GM20000 (cell line): ENCODE data around the gene SYTL3.
"Not testable (repeated sequence)": the region's sequence is repeated elsewhere in the genome, so short reads cannot be mapped to it uniquely, and the experiment has no call there.

Source experiments
- DNase-seq: peaks from one replicate; pipeline ENCODE4 v3.0.0; 2012; ENCODE audit warnings: low spot score
- TF ChIP-seq, protein P1 (sequence below): IDR thresholded peaks from 2 replicates; pipeline ENCODE4 v1.5.1; 2012; ENCODE audit warnings: mild to moderate bottlenecking, control low read depth; ENCODE audit errors: extremely low read depth, missing control alignments

Gene SYTL3

DNA sequence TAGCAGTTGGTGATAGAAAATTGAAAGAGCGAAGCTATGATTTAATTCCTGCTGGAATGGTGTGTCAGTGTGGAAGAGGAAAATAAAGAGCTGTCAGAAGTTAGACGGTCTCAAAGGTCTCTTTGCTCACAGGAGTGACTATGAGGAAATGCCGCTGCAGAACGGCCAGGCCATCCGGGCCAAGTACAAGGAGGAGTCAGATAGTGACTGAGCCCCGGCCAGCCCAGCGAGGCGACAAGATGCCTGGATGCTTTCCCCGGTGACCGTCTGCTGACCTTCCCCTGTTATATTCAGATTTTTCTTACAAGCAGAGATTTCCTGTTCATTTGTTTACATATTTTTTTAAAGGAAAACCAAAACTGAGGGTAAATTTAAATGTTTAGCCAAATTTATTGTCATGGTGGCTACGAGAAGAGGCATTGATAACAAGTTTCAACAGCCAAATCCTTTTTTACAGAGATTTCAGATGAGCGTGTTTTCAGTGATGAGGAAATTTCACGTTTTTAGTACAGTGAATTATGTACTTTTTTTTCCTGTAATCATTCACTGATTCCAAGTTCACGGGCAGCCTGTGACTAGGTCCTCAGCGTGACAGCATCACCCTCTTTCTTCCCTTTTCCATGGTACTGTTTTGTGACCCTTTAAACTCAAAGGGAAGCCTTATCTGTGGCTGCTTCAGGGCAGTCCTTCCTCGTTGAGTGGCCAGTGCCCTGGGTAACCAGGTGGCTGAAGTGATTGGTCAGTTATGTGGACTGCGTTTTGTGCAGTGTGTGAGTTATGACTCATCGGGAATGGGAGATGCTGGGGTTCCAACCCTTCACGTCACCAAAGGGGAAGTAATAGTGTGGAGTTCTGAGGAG lies 17.9 kb upstream of the SYTL3 start:
- TF ChIP-seq, protein P1, sequence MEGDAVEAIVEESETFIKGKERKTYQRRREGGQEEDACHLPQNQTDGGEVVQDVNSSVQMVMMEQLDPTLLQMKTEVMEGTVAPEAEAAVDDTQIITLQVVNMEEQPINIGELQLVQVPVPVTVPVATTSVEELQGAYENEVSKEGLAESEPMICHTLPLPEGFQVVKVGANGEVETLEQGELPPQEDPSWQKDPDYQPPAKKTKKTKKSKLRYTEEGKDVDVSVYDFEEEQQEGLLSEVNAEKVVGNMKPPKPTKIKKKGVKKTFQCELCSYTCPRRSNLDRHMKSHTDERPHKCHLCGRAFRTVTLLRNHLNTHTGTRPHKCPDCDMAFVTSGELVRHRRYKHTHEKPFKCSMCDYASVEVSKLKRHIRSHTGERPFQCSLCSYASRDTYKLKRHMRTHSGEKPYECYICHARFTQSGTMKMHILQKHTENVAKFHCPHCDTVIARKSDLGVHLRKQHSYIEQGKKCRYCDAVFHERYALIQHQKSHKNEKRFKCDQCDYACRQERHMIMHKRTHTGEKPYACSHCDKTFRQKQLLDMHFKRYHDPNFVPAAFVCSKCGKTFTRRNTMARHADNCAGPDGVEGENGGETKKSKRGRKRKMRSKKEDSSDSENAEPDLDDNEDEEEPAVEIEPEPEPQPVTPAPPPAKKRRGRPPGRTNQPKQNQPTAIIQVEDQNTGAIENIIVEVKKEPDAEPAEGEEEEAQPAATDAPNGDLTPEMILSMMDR = no peak
- no peak for DNase-seq

GRCh38 chr6:158632538-158633119 lies 17.2 kb upstream of the SYTL3 start:
- not testable (repeated sequence) for DNase-seq

DNA sequence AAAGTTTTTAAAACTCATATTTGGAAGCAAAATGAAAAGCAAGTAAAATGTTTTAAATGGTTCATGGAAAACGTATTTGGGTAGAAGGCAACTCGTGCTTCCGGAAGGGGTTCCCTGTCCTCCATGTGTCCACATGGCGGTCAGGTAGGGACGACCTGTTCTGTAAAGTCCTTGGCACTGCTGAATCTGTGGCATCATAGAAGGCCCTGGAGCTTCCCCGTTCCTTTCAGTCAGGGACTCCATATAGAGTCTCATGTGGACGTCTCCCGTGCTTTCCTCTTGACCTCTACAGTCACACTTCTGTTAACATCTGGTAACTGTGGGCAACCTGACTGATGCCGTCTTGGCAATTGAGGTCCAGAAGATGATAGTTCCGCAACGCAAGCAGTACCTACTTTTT lies 16.7 kb upstream of the SYTL3 start:
- DNase-seq = no peak
- TF ChIP-seq, protein P1 = no peak

DNA sequence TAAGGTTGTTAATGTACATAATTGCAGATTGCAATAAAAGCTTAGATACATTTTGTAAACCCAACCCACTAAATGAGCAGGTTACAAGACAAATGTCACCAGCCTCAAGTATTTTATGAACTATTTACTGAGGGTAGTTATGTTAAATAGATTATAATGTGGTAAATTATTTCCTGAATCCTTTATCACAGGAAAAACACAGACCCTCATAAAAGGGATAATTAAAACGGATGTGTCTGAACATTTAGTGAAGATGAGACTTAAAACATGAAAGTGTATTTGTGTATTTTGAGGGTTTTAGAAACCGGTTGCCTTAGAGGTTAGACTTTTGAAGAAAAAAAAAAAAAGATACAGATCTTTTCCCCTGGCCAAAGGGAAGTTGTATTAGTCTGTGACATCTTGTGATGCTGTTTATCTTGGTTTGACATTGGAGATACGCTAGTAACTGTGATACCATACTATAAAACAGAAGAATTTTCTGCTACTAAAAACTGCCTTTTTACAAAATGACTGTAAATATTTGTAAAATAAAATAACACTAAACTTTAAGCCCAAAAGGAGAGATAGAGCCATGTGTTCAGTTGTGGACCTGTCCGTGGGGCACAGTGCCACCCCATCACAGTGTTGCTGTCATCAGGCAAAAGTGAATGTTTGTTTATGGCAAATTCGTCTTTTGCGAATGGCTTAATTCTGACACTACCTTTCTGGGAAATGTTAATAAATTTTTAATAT lies 15.0 kb upstream of the SYTL3 start:
- no peak for DNase-seq
- TF ChIP-seq, protein P1 = no peak

DNA sequence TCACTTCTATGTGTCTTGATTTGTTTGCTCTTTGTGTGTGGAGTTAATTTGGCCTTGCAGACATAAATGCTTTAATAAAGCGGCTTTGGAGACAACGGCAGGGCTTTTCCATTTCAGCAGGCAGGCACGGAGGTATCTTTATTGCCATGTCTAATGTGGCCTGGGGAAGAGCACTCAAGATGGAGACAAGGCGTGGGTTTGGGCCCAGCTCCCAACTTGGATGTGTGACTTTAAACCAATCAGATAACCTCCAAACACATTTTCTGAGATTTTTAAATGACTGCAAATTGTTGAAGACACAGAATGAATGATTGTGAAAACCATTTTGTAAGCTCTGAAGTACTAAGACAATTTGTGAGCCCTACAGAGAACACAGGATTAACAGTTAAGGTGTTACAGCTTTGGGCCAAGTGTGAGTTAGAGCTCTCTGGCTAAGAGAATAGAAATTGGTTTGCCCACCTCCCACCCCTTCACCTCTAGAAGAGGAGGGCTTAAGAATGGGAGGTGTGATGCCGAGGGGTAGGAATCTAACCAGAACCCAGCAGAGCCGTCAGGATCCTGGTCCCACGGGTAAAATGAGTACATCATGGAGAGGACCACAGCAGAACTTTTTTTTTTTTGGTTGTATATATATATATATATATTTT lies 14.3 kb upstream of the SYTL3 start:
- TF ChIP-seq, protein P1 = no peak
- no peak for DNase-seq

DNA sequence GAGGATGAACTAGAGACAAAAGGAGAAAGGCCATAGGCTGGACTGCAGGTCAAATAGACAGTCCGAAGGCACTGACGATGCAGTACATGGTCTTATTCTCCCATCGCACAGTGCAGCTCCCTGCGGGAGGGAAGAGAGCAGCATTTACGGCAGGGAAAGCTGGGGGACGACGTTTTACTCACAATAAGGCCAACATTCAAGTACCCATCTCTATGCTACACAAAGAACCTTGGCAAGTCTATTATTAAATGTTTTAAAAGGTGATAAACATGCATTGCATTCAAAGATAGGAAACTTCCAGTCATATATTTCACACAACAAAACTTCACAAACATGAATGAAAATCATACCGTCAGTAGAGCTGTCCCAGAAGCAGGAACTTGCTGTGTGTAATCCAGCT lies 13.1 kb upstream of the SYTL3 start:
- no peak for DNase-seq
- TF ChIP-seq, protein P1 = no peak

GRCh38 chr6:158638324-158638854 lies 11.5 kb upstream of the SYTL3 start:
- TF ChIP-seq, protein P1 = no peak
- DNase-seq = no peak
